IPS DF 4.7 (cell line): ENCODE results near the gene LGI1.
"Not testable (repeated sequence)": the region's sequence is repeated elsewhere in the genome, so short reads cannot be mapped to it uniquely, and the experiment has no call there.

Experiments used
- DNase-seq: peaks from one replicate; pipeline ENCODE4 v3.0.0-alpha.2; 2013; ENCODE audit warnings: low spot score; ENCODE audit errors: extremely low read depth

The LGI1 gene

GRCh38 chr10:93804200-93804599 is 46.5 kb downstream of the LGI1 start:
- DNase-seq: no peak

- no peak for DNase-seq
Observed at GRCh38 chr10:93806903-93807302, 49.2 kb downstream of the LGI1 start.

DNA sequence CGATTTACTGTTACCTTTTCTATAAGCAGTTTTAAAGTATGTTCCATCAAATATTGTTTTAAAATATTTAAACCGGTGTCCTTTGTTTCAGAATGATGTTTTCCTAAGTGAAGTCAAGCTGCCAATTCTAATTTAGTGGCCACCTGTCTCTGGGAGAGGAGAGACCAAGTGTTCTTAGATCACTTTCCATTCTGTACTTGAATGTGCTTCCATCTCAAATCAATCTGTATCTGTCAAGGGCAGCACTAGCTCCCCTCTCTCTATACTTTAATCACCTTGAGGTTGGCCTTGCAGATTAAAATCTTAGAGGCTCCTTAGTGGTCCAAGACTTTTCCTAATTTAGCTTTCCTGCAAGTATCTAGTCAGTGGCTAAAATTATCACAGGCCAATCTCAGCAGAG is 49.6 kb downstream of the LGI1 start:
- DNase-seq: no peak

- DNase-seq: no peak
Observed at GRCh38 chr10:93812659-93813338, 55.1 kb downstream of the LGI1 start.

DNA sequence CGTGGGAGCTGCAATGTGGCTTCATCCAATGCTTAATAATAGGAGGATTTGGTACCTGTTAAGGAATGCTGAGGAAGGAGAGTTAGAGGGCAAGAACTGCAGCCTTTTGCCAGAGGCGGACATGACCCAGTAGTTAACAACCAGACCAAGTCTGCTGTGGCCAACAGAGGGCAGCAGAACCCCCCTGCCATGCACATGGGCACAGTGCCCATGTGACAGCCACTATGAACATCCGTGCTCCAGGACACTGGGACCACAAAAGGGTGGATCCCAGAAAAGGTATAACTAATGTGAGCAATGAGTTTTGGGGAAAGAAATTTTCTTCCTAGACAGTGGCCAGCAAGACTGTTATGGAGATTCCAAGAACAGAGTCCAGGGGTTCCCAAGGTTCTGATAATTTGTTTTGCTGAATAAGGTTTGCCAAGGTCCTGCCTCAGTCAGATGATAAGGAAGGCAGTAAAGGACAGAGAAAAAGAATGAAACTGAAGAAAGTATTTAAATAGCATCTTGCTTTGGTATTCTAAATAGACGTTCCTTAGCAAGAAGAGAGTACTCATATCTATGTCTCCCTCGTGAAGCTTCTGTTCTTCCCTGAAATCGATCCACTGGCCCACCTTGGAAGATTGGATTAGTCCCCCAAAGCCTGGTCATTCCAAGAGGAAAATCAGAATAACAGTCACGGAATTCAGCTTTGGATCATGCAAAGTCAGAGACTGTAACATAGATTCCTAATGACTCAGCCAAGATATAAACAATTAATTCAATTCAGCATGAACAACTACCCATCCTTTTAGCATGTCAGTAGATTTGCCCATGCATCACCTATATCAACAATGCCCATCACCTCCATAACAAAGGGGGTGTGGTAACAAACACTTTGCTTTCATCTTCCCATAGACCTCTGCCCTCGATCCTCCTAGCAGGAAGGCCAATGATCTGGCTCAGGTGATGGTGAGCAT is 56.0 kb downstream of the LGI1 start:
- no peak for DNase-seq

DNA sequence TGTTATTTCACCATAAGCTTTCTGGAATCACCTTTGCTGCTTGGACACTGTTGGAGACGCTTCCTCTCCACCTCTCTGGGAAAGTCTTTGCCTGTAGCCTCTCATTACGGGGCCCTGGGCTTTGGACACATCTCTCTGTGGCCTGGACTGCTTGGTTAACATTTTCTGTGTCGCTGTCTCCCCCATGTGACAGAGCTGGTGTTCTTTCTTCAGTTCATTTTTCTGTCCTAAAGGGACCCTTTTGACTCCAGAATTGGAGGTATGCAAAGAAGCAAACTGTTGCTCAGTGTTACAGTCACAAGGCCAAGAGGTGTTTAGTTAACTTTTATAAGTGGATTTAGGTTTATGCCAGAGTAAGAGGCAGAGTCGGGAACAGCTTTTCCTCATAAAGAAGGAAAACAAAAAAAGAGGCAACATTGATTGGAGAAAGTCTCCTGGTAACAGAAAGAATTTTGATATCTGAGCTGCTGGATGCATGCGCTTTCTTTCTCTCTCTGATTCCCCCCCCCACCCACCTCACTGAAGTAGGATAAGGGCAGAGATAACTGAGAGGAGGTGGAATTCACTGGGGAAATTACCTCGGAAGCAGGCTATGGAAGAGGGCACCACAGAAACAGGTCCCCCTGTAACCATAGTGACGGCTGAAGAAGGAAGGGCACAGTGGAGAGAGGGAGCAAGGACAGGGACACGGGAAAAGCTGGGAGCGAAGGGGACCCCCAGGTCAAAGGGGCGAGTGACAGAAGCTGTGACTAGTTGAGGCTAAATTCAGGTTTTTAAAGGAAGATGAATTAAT is 57.8 kb downstream of the LGI1 start:
- DNase-seq: no peak

GRCh38 chr10:93816123-93816747 is 58.5 kb downstream of the LGI1 start:
- DNase-seq: no peak

- DNase-seq: no peak
Observed at GRCh38 chr10:93818086-93818485, 60.4 kb downstream of the LGI1 start.

GRCh38 chr10:93819520-93819919 is 61.8 kb downstream of the LGI1 start:
- DNase-seq: no peak

DNA sequence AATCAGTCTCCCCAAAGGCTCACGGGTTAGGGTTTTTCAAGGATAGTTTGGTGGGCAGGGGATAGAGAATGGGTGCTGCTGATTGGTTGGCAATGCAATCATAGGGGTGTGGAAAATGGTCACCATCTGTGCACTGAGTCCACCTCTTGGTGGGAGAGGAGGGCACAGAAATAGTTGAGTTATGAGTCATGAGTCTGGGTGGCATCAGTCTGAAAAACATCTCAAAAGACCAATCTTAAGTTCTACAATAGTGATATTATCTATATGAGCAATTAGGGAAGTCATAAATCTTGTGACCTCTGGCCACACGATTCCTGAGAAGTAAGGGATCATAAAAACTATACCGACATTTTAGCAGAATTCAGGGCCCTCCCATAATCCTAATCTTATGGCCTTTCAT is 62.7 kb downstream of the LGI1 start:
- DNase-seq: no peak

DNA sequence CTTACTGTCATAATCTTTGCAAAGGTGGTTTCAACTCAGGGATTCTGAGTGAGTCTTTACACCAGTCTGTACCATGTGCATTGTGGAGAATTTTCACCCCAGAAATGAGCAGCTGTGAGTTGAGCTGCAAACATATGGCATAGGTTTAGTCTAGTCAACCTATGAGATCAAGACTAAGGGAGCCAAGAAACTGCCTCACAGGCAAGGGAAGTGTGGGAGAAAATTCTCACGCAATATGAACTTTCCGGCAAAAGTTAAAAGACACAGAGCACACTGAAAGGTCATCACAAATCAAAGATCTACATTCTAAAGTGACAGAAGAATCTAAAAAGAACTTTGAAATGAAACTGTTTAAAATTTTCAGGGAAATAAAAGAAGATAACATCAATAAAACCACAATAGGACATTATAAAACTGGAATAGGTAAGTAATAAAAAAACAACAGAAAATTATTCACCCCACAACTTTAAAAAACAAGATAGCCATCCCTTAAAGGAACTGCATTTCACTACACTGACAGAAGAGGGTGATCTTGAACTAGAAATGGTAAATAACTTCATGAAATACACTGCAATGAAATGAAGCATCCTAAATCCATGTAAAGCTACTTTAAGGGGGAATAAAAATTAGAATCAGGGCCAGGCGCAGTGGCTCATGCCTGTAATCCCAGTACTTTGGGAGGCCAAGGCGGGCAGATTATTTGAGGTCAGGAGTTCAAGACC is 63.5 kb downstream of the LGI1 start:
- no peak for DNase-seq

DNA sequence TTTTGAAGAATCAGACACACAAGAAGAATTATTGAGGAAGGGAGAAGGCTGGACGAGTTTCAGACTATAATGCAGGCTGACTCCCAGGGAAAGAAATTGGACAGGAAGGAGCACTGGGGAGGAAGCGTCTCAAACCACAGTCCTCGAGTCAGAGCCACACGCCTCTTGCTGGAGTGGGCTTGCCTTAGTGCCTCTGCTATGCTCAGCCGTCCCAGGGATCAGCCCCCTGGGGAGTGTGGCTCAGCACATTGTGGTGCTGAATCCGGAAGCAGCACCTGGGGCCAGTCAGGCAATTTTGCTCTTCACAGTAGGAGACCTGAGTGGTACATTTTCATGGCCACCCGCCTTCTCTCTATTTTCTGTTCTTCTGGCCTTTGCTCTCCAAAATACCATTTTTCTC is 68.6 kb downstream of the LGI1 start:
- DNase-seq: no peak

- no peak for DNase-seq
Observed at GRCh38 chr10:93827056-93827804, 69.5 kb downstream of the LGI1 start.

DNA sequence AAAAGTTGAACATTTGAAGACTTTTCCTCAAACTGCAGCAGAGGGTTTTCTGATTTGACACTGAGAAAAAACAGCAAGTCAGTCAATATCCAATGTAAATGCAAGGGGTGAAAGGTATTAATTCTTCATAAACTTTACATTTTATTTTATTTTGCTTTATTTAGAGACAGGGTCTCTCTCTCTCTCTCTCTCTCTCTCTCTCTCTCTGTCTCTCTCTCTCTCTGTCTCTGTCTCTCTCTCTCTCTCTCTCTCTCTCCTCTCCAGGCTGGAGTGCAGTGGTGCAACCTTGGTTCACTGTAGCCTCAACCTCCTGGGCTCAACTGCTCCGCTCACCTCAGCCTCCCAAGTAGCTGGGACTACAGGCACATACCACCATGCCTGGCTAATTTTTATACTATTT is 73.3 kb downstream of the LGI1 start:
- not testable (repeated sequence) for DNase-seq

DNA sequence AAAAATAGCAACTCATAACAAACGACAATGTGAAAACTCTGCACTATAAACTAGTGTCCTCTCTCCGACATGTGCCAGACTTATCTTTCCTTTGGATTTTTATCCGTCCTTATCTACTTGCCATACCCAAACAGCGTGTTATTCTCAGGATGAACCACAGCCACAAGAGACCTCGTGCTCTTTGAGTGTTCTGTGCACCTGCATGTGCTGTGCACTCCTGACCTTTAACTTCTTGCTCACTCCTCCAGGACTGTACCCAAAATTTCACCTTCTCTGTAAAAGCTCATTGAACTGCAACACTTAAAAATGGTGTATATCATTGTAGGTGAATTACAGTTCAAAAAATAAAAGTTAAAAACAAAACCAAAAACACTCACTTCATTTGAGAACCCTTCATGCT is 78.0 kb downstream of the LGI1 start:
- no peak for DNase-seq

DNA sequence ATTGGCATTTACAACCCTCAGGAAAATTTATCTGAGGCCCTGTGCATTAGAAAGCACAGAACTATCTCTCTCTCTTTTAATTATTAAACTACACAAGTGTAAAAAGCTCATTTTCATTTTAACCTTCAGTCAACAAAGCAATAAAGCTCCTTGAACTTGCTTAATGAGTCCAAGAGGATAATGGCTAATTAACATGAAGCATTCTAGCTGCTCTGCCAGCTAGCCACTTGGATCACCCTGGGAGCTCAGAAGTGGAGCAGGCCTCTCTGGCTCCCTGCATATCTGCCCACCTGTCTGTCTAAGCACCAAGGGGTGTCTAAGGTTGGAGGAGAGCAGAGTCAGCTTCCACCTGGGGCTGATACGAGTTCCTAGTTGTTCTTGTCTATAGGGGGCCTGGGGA is 80.1 kb downstream of the LGI1 start:
- DNase-seq: no peak

GRCh38 chr10:93838278-93838677 is 80.5 kb downstream of the LGI1 start:
- DNase-seq: no peak

DNA sequence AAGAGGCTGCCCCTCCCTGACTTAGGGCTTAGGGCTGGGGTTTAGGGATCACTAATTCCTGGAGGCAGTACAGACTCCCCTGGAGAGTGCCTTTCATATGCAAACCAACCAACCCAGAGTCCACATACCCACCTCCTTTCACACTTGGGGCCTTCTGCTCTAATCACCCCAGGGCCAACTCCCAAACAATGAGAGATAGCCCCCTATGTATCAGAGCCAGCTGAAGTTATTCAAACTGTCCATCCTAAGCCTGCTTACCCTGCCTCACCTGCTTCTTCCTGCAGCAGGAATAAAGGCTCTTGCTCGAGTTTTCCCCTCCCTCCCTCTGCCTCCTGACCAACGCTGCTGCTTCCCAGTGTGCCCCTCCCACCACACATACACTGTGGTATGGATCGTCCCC is 84.2 kb downstream of the LGI1 start:
- DNase-seq: peak; percentile 86

DNA sequence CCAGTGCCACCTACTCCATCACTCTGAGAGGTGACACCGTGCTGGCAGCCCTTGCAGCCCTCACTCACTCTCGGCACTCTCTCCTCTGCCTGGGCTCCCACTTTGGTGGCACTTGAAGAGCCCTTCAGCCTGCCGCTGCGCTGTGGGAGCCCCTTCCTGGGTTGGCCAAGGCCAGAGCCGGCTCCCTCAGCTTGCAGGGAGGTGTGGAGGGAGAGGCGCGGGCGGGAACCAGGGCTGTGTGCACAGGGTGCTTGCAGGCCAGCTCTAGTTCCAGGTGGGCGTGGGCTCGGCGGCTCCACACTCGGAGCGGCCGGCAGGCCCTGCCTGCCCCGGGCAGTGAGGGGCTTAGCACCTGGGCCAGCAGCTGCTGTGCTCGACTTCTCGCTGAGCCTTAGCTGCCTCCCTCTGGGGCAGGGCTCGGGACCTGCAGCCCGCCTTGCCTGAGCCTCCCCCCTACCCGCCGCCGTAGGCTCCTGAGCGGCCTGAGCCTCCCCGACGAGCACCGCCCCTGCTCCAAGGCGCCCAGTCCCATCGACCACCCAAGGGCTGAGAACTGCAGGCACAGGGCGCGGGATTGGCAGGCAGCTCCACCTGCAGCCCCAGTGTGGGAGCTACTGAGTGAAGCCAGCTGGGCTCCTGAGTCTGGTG is 87.4 kb downstream of the LGI1 start:
- DNase-seq: no peak
